HG02870 (cell line): Measurements from ENCODE around the gene TKTL1.
A peak's percentile ranks its signal among the peaks of the same experiment; 100 is the strongest.
"Not testable (repeated sequence)": the region's sequence is repeated elsewhere in the genome, so short reads cannot be mapped to it uniquely, and the experiment has no call there.

Experiments
- ATAC-seq: cut with Tn5 transposase; IDR thresholded peaks from one replicate; pipeline ENCODE4 v1.9.1; 2021; ENCODE audit warnings: mild to moderate bottlenecking, moderate library complexity; ENCODE audit not compliant: unreplicated experiment

TKTL1 gene, protein sequence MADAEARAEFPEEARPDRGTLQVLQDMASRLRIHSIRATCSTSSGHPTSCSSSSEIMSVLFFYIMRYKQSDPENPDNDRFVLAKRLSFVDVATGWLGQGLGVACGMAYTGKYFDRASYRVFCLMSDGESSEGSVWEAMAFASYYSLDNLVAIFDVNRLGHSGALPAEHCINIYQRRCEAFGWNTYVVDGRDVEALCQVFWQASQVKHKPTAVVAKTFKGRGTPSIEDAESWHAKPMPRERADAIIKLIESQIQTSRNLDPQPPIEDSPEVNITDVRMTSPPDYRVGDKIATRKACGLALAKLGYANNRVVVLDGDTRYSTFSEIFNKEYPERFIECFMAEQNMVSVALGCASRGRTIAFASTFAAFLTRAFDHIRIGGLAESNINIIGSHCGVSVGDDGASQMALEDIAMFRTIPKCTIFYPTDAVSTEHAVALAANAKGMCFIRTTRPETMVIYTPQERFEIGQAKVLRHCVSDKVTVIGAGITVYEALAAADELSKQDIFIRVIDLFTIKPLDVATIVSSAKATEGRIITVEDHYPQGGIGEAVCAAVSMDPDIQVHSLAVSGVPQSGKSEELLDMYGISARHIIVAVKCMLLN

DNA sequence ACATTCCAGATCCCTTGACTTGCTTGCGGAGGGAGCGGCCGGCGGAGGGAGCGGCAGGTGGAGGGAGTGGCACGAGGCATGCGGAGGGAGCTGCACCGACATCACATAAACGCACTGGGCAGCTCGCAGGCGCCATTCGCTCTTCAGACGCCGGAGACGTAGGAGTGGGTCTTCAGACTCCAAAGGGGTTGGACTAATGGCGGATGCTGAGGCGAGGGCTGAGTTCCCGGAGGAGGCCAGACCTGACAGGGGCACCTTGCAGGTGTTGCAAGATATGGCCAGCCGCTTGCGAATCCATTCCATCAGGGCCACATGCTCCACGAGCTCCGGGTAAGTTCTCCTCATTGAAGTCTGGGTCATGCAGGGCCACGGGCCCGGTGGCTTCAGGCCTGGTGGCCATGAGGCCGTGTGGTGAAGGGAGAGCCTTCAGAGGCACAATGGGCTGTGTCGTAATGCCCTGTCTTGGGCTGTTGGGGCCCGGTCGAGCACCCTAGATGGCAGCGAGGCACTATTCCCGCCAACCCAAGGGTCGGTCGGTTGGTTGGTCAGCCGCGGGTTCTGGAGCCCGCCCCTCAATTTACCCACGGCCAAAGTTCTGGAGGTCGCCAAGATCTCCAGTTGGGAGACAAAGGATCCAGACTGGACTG is at the start of gene TKTL1:
TSS of gene TKTL1 (plus strand) at position 132 of the 647 bp plus-strand sequence. CDS start at position 197, 65 bp downstream.
- ATAC-seq = no peak

DNA sequence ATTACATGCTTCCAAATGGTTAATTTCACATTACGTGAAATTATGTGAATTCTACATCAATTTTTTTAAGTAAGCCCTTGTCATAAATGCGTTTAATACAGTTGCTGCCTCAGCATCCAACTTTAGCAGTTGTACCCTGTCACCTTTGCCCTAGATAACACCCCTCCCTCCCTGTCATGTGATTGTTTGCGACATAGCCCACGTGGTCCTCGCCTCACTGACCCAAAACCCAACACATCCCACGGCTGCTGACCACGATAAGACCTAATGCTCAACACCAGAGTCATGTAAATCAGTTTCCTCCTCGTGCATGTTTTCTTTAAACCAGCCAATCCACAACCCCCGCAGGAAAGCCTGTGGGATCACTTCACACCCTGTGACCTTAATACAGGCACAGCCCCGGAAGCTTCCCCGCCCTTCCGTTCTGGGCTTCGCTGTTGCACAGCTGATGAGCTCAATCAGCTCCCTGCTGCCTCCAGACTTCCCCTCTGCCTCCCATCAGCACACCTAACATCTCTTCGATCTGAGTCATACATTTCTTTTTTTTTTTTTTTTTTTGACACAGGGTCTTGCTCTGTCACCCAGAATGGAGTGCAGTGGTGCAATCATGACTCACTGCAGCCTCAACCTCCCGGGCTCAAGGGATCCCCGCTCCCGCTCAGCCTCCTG is 48.1 kb upstream of the TKTL1 start:
- peak; percentile 57 for ATAC-seq

GRCh38 chrX:154248076-154248475 is 47.5 kb upstream of the TKTL1 start:
- ATAC-seq = not testable (repeated sequence)

- not testable (repeated sequence) for ATAC-seq
Measured at GRCh38 chrX:154257282-154257681, 38.3 kb upstream of the TKTL1 start, which contains the start of gene OPN1MW3. Gene OPN1MW3 (plus strand): TSS chrX:154257582. CDS start chrX:154257620, 38 bp downstream.

DNA sequence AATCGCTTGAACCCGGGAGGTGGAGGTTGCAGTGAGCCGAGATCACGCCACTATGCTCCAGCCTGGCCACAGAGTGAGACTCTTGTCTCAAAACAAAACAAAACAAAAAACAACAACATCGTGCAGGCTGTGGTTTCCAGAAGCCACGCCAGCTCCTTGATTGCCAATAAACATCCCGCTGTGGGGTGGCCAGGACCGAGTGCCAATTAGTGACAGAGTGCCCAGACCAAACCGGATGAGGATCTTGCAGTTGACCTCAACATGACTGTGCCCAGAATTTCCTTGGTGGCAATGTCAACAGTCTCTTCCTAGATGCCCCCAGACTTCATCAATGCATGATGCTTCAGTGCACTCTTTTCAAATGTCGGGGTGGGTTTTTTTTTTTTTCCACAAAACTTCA is 36.9 kb upstream of the TKTL1 start:
- ATAC-seq = not testable (repeated sequence)

DNA sequence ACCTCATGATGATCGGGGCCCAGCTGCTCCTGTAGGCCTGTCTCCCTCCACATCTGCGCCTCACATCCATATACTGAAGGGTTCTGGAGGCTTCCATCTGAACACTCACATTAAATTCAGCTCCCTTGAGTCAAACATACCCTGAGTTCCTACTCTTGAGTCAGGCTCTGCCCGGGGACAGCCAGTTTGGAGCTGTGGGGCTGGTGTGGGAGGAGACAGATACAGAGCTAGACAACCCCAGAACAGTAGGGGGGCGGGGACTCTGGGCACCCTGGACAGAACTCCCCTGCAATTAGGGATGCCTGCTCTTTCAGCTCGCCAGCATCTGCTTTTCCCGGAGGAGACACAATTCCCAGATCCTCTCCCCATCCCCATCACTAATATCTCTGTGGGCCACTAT is 32.5 kb upstream of the TKTL1 start:
- ATAC-seq = not testable (repeated sequence)

DNA sequence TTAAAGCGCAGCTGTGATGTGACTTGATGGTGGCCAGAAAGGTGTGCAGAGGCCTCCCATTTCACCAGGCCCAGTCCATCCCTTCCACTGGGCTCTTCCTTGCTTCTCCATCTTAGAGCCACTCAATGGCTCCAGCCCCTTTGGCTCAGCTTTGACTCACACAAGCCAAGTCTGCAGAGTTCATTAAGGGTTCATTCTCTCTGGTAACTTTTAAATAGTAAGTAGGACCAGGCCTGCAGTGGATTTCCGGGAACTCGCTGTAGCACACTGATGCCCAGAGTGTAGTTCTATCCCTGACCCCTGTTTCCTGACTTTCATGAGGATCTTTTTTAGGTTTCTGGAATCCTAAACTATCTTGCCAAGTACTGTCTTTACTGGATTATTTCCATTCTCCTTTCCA is 26.4 kb upstream of the TKTL1 start:
- ATAC-seq = not testable (repeated sequence)

DNA sequence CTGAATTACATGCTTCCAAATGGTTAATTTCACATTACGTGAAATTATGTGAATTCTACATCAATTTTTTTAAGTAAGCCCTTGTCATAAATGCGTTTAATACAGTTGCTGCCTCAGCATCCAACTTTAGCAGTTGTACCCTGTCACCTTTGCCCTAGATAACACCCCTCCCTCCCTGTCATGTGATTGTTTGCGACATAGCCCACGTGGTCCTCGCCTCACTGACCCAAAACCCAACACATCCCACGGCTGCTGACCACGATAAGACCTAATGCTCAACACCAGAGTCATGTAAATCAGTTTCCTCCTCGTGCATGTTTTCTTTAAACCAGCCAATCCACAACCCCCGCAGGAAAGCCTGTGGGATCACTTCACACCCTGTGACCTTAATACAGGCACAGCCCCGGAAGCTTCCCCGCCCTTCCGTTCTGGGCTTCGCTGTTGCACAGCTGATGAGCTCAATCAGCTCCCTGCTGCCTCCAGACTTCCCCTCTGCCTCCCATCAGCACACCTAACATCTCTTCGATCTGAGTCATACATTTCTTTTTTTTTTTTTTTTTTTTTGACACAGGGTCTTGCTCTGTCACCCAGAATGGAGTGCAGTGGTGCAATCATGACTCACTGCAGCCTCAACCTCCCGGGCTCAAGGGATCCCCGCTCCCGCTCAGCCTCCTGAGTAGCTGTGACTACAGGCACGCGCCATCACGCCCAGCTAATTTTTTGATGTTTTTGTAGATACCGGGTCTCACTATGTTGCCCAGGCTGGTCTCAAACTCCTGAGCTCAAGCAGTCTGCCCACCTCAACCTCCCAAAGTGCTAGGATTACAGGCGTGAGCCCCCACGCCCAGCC is 10.9 kb upstream of the TKTL1 start:
- peak; percentile 58 for ATAC-seq

DNA sequence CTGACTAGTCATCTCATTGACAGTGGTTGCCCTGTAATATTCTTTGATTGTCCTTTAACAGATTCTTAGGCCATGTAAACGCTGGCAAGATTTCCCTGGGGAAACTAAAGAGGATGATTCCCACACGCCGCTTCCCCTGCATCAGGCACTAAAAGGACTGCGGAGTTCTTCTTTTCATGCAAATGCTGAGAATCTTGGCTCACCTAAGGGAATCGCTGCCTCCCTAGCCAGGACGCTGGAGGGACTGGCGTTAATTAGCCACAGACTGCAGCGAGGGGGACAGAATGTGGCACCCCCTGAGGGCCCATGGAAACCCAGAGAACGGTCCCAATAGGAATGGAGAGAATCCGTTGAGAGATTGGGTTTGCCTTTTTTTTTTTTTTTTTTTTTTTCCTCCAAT is 9.2 kb upstream of the TKTL1 start:
- not testable (repeated sequence) for ATAC-seq

DNA sequence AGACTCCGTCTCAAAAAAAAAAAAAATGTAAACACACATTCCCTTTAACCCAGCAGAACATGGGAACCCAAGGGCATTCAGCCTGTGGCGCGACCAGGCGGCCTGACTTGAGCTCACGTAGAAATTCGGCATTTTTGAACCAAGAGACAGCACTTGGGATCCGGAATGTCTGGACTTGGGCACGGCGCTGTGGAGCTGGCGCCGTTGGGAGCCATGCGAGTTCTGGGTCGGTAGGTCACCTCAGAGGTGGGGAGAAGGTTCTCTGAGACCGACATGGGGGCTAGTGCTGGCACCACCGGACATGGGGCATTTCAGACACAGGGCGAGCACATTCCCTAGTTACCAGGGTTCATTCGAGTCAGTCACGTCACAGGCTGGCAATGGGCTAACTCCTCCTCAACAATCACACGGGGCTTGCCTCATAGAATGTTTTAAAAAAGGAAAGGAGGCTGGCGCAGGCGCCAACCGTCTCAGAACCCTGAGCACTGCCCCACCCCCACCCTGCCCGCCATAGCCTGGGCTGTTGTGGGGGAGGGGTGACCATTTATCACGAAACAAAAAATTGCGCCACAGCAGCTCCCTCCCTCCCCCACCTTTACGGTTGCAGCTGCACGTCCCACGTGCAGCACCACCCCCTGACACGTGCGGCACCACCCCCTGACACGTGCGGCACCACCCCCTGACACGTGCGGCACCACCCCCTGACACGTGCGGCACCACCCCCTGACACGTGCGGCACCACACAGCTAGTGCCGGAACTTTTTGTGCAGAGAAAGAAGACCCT is 612 bp upstream of the TKTL1 start, which contains the start of gene TEX28:
TSS of gene TEX28 (minus strand) at position 334 of the 784 bp plus-strand sequence. CDS start 3,007 bp downstream, outside the sequence.
- ATAC-seq = no peak

DNA sequence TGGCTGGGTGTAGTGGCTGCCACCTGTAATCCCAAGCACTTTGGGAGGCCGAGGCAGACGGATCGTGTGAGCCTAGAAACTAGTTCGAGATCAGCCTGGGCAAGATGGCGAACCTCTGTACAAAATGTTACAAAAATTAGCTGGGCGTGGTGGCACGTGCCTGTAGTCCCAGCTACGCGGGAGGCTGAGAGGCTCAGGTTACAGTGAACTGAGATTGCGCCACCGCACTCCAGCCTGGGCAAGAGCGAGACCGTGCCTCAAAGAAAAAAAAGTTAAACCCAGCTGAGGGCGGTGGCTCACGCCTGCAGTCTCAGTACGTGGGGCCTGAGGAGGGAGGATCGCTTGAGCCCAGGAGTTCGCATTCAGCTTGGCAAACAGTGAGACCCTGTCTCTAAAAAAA is 1.1 kb downstream of the TKTL1 start:
- no peak for ATAC-seq

DNA sequence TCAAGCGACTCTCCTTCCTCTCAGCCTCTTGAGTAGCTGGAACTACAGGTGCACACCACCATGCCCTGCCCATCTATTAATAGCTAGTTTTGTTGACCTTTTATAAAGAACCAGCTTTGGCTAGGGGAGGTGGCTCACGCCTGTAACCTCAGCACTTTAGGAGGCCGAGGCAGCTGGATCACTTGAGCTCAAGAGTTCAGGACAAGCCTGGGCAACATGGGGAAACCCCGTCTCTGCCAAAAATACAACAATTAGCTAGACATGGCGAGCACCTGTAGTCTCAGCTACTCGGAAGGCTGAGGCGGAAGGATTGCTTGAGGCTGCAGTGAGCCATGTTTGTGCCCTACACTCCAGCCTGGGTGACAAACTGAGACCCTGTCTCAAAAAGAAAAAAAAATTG is 2.7 kb downstream of the TKTL1 start:
- ATAC-seq = peak; percentile 62

GRCh38 chrX:154300816-154301215 is 5.2 kb downstream of the TKTL1 start:
- no peak for ATAC-seq

DNA sequence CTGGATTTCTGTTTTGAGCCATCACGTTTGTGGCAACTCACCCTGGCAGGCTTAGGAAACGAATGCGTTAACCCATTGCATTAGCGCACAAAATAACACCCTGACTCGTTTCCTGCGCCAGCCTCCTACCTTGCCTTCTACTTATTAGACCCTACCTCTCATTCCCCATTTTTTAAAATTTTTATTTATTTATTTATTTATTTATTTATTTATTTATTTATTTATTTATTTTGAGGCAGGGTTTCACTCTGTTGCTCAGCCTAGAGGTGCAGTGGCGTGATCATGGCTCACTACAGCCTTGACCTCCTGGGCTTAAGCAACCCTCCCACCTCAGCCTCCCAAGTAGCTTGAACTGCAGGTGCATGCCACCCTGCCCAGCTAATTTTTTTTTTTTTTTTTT is 7.4 kb downstream of the TKTL1 start:
- not testable (repeated sequence) for ATAC-seq

GRCh38 chrX:154303476-154303875 is 7.9 kb downstream of the TKTL1 start:
- no peak for ATAC-seq

DNA sequence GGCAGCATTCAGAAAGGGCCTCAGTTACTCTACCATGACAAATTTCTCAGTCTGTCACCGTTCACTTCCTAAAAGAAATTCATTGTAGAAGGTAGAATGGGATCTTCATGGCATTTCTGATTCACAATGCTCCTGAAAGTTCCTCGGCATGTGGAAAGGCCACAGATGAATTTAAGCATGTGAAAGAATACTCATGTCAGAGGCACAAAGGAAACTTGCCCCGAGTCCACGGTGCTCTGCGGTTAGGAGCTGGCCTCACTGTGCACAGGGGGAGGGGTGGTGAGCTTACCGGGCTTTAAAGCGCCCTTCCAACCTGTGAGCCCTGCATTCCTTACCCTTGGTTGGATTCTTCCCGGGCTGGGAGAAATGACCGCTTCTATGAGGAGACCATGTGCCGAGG is 9.3 kb downstream of the TKTL1 start:
- no peak for ATAC-seq

DNA sequence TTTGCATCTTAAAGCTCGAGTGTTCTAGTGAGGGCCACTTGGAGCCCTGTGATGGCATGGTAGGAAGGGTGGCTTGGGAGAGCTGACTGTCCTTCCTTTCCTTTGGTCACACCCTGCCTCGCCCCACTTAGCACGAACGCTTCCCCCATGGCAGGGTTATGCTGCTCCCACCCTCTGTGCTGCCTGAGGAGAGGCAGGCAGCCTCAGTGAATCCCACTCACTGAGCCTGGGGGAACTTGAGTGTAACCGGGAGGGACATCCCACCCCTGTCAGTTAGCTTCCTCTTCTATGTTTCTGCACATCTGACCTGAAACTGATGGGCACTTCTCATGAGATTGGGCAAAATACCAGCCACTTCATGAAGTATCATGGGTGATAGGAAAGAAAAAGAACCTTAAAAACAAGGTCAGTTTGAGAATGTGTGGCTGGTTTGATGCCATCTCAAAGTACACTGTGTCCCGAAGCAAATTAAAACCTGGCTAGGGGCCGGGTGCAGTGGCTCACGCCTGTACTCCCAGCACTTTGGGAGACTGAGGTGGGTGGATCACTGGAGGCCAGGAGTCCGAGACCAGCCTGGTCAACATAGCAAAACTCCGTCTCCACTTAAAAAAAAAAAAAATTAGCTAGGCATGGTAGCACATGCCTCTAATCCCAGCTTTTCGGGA is 10.1 kb downstream of the TKTL1 start:
- ATAC-seq = no peak

DNA sequence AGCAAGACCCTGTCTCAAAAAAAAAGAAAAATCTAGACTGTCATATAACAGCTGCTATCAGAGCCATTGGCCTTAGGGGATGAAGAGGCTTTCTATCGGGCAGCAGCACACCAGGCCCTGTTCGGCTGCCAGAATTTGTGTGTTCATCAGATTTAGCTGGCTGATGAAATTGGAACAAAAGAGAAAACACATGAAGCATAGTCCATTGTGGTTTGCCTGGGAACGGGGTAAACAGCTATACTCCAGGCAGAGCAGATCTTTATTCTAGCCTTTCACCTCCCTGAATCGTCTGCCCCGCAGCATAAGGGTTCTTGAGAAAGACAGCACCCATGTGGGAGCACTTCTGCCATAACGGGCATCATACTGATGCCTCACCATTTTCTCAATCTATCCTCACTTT is 11.6 kb downstream of the TKTL1 start:
- ATAC-seq = no peak
